GM18519 (cell line): ENCODE results near the gene GALR3.
"Not testable (repeated sequence)": the region's sequence is repeated elsewhere in the genome, so short reads cannot be mapped to it uniquely, and the experiment has no call there.

Source experiments
- ATAC-seq: cut with Tn5 transposase; IDR thresholded peaks from one replicate; pipeline ENCODE4 v1.9.1; 2021; ENCODE audit warnings: mild to moderate bottlenecking, moderate library complexity; ENCODE audit not compliant: unreplicated experiment, low FRiP score

GALR3 gene

DNA sequence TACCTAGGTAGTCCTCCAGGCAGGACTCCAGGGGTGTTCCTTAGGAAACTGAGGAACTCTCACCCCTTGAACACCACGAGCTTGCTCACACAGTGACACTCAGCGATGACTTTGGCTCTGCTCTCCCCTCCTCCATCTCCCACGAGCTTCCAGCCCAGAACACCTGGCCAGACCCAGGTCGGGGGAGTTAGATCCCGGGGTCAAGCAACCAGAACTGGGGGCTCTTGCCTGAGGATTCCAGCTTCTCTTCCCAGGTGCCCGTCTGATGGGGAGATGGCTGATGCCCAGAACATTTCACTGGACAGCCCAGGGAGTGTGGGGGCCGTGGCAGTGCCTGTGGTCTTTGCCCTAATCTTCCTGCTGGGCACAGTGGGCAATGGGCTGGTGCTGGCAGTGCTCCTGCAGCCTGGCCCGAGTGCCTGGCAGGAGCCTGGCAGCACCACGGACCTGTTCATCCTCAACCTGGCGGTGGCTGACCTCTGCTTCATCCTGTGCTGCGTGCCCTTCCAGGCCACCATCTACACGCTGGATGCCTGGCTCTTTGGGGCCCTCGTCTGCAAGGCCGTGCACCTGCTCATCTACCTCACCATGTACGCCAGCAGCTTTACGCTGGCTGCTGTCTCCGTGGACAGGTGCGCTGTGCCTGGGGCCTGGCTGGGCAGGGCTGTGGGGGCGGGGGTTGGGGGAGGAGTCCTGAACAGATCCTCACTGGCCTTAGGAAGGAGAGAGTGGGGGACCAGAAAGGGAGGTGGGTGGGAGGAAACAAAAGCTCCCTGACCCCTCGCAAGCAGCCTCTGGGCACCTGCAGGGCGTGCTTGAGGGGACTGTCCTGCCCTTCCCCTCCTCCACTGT lies at the start of gene GALR3:
GALR3 (plus strand) TSS at position 249 of the 852 bp plus-strand sequence; CDS start at position 274, 25 bp downstream.
- no peak for ATAC-seq

DNA sequence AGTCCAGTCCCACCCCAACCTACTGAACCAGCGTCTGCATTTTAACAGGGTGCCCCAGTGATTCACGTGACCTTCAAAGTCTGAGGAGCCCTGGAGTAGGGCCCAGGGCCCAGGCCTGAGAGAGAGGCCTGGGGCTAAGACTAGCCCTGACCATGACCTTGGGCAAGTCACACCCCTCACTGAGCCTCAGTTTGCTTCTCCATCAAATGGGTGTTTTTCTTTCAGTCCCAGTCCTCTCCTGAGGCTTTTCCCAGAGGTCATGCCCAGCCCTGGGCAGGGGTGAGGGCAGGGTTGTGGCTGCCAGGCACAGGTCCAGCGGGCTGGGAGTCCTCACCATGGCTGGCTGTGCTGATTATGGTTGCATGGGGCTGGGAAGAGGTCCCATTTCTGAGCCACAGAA lies 48.5 kb upstream of the GALR3 start:
- ATAC-seq, result no peak

- ATAC-seq, result no peak
These were observed 47.2 kb upstream of the GALR3 start for GRCh38 chr22:37775785-37776638.

GRCh38 chr22:37776639-37777005 lies 46.6 kb upstream of the GALR3 start:
- no peak for ATAC-seq

GRCh38 chr22:37777122-37777687 lies 46.0 kb upstream of the GALR3 start:
- ATAC-seq, result no peak

- no peak for ATAC-seq
These were observed 44.7 kb upstream of the GALR3 start for GRCh38 chr22:37778370-37779009.

DNA sequence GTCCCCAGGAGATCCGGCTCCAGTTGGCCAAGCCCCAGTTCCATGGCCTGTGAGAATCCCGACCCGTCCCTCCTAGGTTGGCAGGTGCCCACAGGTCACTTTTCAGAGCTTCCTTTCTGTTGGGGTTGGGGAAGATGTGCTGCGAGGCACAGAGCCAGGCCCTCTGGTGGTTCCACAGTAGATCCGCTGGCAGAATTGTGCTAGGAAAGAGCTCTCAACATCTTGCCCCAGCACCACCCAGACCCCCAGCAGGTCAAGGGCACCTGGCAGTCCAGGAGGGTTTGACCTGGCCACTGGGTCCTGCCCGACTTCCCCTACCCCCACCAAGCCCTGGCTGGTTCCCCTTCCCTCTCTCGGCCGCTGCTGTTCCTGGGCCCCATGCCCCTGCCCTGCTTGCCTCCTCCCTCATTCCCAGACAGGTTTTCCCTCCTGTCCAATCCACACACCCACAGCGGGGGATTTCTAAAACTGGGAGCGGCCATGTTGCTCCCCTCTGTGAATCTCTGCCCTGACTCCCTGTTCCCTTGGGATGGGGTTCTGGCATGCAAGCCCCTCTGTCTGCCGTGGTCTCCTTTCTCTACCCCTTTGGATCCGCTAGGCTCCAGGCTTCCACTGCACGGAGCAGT lies 41.6 kb upstream of the GALR3 start:
- no peak for ATAC-seq

GRCh38 chr22:37782340-37783168 lies 40.6 kb upstream of the GALR3 start:
- ATAC-seq, result no peak

GRCh38 chr22:37784829-37785495 lies 38.2 kb upstream of the GALR3 start:
- ATAC-seq, result no peak

DNA sequence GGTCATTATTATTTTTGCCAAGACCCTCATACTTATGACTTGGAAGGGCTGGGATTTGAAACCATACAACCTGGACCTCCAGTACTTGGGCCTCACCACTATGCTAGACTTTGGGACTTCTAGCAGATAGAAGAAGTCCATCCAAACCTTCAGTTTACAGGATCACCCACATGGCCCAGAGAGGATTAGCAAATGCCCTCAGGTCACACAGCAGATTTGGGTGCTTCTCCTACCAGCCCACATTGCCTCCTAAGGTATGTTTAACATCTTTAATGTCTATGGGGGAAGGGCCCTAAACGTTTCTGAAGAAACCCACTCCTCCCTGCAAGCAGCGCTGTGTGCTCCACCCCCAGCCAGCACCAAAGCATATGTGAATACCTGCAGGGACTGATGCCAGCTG lies 32.9 kb upstream of the GALR3 start:
- ATAC-seq, result no peak

- no peak for ATAC-seq
These were observed 30.7 kb upstream of the GALR3 start for GRCh38 chr22:37792494-37792893.

DNA sequence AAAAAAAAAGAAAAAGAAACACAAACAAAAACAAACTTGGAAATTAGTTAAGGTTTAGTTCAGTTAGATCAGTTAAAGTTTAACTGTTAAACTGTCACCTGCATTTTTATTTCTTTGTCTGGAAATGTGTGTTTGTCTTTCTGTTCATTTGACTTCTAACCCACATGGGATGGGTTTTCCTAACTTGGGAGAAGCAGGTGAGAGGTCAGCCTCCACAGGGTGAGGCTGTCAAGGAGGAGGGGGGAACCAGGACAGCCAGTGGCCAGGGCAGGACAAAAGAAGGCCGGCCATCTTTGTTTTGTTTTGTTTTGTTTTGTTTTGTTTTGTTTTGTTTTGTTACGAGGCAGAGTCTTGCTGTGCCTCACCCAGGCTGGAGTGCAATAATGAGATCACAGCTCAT lies 28.8 kb upstream of the GALR3 start:
- no peak for ATAC-seq

DNA sequence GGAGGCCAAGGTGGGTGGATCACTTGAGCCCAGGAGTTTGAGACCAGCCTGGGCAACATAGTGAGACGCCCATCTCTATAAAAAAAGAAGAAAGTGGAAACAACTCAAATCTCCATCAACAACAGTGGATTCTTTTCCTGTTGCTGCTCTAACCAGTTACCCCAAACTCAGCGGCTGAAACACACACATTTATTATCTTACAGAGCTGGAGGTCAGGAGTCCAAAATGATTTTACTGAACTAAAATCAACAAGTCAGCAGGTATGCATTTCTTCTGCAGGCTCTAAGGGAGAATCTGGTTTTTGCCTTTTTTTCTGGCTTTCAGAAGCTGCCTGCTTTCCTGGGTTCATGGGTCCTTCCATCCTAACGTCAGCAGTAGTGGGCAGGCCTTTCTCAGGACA lies 27.1 kb upstream of the GALR3 start:
- no peak for ATAC-seq

DNA sequence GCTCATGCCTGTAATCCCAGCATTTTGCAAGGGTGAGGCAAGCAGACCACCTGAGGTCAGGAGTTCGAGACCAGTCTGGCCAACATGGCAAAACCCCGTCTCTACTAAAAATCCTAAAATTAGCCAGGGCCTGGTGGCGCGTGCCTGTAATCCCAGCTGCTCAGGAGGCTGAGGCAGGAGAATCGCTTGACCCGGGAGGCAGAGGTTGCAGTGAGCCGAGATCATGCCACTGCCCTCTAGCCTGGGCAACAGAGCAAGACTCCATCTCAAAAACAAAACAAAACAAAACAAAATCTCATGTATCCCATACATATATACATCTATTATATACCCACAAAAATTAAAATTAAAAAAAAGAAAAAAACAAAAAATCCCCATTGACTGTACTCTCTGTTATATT lies 25.9 kb upstream of the GALR3 start:
- ATAC-seq, result not testable (repeated sequence)

GRCh38 chr22:37797874-37798500 lies 25.2 kb upstream of the GALR3 start:
- ATAC-seq, result no peak

GRCh38 chr22:37799979-37800378 lies 23.2 kb upstream of the GALR3 start:
- ATAC-seq, result not testable (repeated sequence)

DNA sequence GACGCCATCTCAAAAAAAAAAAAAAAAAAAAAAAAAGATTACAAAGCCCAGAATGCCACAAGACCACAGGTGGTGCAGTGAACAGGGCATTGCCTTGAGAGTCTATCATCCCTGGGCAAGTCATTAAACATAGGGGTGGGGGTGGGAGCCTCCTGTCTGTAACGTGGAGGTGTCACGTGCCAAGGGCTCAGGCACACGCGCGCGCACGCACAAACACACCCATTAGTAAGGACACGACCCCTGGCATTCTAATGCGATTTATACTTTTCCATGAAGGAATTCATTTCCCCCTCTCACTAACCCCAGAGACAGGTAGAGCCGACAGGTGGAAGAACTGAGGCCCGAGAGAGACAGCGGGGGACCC lies 21.3 kb upstream of the GALR3 start:
- no peak for ATAC-seq

DNA sequence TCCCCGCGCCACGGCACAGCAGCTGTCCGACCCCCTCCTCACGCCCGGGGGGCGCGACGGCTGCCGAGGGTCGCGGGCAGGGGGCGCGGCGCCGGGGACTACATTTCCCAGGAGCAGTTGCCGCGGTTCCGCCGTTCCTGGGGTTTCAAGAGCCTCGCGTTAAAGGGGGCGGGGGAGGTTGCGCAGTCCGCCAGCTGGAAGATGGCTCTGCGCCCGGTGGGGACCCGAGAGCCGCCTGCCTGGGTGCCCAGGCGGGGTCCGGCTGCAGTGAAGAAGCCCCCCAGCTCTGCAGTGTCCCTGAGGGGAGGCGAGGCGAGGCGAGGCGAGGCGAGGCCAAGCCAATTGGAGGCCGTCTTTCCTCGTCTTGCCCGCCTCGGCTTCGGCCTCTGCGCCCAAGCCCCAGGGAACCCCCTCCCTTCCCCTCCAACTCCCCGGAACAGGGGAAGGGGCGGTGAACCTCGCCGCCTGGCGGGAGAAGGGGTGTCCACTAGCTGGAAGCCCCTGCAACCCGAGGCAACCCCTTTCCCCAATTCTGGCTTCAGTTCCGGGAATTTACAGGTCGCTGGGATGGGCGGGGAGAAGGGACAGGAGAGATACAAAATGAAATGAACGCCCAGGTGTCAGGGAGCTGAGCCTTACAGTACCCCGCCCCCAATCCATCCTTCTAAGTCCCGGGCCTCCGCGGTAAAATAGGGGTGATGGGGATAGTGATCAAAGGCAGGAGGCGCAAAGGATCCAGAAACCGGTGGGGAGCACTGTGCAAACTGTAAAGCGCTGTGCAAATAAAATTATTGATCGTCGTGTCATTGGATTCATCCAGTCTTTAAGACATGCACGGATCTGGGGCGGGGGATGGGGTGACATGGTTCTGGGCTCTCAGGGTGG lies 20.6 kb upstream of the GALR3 start:
- no peak for ATAC-seq
